ENCODE data around the gene FBXO15. TPM values are rescaled to one million over a fixed set of nuclear protein-coding genes. Genes with fewer than 3 reads are reported as not detected.
A peak's percentile ranks its signal among the peaks of the same experiment; 100 is the strongest.

Gene FBXO15, protein sequence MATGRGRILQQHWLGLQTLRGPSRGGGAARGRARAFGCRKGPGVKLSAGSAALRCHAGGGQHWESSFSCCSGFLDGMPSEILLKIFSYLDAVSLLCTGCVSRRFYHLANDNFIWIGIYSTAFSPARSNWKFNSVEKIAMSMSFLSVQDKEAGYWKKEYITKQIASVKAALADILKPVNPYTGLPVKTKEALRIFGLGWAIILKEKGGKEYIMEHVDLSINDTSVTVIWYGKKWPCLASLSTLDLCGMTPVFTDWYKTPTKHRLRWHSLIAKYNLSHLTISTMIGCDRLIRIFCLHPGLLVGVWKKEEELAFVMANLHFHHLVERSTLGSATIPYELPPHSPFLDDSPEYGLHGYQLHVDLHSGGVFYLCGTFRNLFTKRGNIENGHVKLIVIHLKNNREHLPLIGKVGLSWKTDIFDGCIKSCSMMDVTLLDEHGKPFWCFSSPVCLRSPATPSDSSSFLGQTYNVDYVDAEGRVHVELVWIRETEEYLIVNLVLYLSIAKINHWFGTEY
- polyA plus RNA-seq (ENCODE audit: insufficient read length in 3 of 3), result 1 to 10 TPM; 3.4 to 6.2 (median 4.2) TPM
- long read RNA-seq, donor 1, partial matches to known transcripts, result 0 of 1 reads
- long read RNA-seq, donor 1, other reads (novel, unspliced or antisense), result 0 of 1 reads
- long read RNA-seq, donor 2, partial matches to known transcripts, result 0 of 2 reads
- long read RNA-seq, donor 2, other reads (novel, unspliced or antisense), result 0 of 2 reads
- long read RNA-seq, donor 3, partial matches to known transcripts, result 0 of 2 reads
- long read RNA-seq, donor 3, other reads (novel, unspliced or antisense), result 0 of 2 reads
- long read RNA-seq, donor 4, result 0 reads
- long read RNA-seq, donor 5, result 0 reads
- long read RNA-seq, donor 6, partial matches to known transcripts, result 0 of 4 reads
- long read RNA-seq, donor 6, other reads (novel, unspliced or antisense), result 0 of 4 reads
- long read RNA-seq, donor 7, partial matches to known transcripts, result 0 of 1 reads
- long read RNA-seq, donor 7, other reads (novel, unspliced or antisense), result 0 of 1 reads
- long read RNA-seq, donor 8, result 0 reads
- long read RNA-seq, donor 9, partial matches to known transcripts, result 0 of 2 reads
- long read RNA-seq, donor 9, other reads (novel, unspliced or antisense), result 0 of 2 reads
- long read RNA-seq, donor 10, partial matches to known transcripts, result 0 of 1 reads
- long read RNA-seq, donor 10, other reads (novel, unspliced or antisense), result 0 of 1 reads
- long read RNA-seq, donor 11, result 0 reads
- long read RNA-seq, donor 12, result 0 reads
- long read RNA-seq, donor 13, result 0 reads
- long read RNA-seq, donor 14, partial matches to known transcripts, result 0 of 1 reads
- long read RNA-seq, donor 14, other reads (novel, unspliced or antisense), result 0 of 1 reads
- long read RNA-seq, donor 15, result 0 reads
- long read RNA-seq, donor 16, partial matches to known transcripts, result 0 of 5 reads
- long read RNA-seq, donor 16, other reads (novel, unspliced or antisense), result 0 of 5 reads

DNA sequence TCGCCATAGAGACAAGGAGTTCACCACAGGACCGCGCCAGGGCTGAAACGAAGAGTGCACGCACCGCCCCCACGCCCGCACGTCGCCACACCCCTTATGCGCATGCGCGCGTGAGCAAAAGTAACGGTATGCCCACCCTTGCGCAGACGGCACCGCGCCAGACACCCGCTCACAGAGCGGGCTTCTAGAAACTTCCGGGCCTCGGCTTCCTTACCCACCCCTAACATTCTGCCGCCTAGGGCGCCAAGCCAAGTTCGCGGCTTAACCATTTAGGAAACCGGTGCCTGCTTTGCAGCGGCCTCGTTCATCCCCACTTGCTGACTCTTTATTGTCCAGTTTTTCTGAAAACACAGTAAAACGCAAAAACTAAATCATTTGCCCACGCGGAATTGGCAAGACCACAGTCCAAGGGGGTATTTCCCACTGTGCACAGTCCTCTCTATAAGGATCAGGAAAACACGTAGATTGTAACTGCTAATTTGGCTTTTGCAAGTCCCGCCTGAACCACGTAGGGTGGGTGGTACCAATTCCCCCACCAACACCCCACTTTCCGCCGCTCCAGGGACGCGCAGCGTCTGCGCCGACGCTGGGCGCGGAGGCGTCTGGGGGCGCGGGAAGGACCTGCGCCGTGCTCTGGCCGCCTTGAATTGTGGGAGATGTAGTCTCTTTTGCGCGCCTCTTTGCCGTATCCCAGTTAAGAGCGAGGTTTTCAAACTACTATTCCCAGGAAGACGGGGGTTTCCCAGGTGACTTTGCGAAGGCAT lies at the start of gene FBXO15, which contains the start of gene TIMM21:
Gene FBXO15 (minus strand): TSS at position 56 of the 764 bp plus-strand sequence. CDS start 49 bp downstream, at position 7.
Gene TIMM21 (plus strand): TSS at position 745 of the 764 bp plus-strand sequence. CDS start 286 bp downstream, outside the sequence.
- peak; percentile 89 to 97 (median 93) for DNase-seq (ENCODE audit: extremely low read depth in 1 of 11, low read depth in 9 of 11, low spot score in 4 of 11)

DNA sequence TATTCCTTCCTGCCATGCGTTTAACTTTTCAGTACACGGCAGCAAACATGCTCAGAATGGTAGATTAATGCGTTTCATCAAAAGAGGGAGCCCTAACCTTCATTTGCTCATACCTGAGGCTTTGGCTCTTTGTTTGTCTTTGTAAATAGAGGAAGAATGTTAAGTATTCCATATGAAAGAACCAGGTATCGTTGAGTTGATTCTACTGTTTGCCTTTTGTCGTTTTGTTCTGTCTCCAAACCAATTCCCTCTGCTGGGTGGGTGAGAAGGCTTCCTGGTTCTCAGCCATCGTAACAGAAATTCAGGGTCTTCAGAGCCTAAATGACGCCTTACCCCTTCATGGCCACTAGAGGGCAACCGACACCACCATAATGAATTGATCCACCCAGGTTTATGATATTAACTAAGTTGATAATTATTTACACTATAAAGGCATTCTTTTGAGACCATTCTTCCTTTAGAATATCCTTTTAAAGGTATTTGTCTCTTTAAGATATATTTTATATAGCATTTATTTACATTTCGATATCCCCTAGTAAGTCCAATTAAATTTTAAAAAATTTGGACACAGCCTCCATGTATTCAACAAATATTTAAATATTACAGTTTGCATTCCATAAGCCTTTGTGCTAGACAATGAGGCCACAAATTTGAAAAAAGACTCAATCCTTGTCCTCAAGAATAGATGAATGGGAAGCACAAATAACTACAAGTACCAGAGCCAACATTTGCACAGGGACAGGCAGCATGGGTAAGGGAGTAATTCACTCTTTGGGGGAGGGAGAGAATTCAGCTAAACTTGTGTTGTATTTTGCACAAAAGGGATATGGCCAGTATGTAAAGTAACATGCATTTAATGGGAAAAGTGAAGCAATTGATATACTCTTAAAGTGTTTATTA lies 48.8 kb upstream of the FBXO15 start:
- peak; percentile 29 to 73 (median 60) for DNase-seq (ENCODE audit: extremely low read depth in 1 of 11, low read depth in 9 of 11, low spot score in 4 of 11)

DNA sequence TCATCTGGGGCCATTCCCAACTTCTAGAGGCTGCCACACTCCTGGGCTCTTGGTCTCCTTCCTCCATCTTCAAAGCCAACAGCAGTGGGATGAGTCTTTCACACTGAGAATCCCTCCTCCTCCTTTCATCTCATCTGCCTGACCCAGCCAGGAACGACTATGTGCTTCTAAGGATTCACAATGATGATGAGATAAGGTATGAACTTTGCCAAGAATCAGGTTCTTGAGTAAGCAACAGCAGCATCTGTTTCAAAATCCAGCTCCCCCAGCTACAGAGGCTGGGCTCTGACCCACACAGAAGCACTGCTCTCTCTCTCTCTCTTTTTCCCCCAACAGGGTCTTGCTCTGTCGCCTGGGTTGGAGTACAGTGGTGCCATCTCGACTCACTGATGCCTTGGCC lies 47.1 kb upstream of the FBXO15 start:
- DNase-seq (ENCODE audit: extremely low read depth in 1 of 11, low read depth in 9 of 11, low spot score in 4 of 11), result no peak

DNA sequence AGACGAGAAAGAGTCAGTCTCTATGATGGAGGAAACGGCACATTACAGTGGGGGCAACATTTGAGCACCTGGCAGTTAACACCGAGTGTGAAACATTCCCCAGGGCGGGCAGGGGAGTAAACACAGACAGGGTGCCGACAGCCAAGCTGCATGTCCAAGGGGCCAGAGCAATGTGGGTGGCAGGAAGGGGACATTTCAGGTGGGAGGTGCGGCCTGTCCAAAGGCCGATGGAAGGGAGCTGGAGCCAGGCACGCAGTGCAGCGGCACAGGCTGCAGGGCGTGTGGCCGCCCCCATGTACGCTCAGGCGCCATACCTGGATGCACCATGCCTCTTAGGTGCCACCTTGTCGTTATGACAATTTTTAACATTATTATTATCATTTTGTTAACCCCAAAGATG lies 43.9 kb upstream of the FBXO15 start:
- DNase-seq (ENCODE audit: extremely low read depth in 1 of 11, low read depth in 9 of 11, low spot score in 4 of 11), result no peak

DNA sequence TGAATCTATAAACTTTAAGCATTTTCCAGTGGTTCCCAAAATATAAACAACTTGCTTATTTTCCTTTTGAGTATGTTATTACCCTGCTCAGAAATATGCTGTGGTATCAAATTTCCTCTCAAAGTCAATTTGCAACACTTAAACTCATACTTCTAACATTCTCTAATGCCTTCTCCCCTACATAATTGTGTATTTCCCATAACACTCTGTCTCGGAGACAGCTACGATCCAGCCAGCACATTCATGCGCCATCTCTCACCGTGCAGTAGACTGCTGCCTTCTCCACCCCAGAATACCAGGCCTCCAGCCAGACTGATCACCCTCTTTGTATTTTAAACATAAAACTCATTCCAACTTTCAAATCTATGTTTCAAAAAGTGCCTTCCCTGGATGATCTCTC lies 42.5 kb upstream of the FBXO15 start:
- DNase-seq (ENCODE audit: extremely low read depth in 1 of 11, low read depth in 9 of 11, low spot score in 4 of 11), result no peak

DNA sequence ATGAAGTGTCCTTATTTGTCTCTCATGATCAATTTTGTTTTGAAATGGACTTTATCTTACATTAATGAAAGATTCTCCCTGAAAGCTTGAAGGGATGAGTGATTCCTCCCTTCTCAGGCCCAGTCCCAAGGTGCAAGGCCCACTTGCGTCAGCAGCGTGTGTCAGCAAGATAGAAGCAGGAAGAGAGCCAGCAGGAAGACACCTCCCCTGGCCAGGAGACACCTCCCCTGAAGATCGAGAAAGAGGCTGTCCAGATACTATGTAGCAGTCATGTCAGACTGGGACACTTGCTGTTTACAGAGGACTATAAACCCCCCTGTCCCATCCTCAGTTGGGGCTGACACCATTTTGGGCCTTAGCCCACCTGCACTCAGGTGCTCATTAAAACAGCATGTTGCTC lies 39.0 kb upstream of the FBXO15 start:
- no peak for DNase-seq (ENCODE audit: extremely low read depth in 1 of 11, low read depth in 9 of 11, low spot score in 4 of 11)

DNA sequence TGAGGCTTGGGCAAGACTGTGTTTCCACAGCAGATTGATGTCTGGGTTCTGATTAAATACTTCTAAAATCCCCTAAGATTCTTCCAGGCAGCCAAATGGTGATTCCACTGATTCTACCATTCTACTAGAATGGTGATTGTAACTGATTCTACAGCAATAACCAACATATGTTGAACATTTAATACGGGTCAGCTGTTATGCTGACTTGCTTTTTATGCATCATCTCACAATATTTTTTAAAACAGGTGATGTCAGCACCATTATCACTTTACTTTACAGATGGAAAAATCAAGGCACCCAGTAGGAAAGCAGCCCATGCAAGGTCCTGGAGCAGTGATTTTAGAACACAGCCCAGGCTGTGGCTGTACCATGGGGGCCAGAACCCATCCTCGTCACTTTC lies 38.2 kb upstream of the FBXO15 start:
- DNase-seq (ENCODE audit: extremely low read depth in 1 of 11, low read depth in 9 of 11, low spot score in 4 of 11), result no peak

DNA sequence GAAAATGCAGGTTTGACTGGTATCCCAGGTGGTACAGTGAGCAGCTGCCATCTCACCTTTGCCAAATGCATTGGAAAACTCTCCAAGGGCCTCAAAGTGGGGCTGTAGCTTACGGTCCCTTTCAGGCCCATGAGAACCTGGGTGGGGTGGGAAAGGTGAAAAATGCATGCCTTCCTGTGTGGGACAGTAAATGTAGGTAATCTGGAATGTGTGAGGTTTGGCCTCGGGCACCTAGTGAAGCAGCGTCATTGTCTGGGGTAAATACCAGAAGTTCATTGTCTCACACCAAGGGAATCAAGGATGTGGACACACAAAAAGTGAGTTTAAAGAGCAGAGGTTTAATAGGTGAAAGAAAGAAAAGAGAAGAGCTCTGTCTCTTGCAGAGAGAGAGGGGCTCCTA lies 37.2 kb upstream of the FBXO15 start:
- DNase-seq (ENCODE audit: extremely low read depth in 1 of 11, low read depth in 9 of 11, low spot score in 4 of 11), result no peak

DNA sequence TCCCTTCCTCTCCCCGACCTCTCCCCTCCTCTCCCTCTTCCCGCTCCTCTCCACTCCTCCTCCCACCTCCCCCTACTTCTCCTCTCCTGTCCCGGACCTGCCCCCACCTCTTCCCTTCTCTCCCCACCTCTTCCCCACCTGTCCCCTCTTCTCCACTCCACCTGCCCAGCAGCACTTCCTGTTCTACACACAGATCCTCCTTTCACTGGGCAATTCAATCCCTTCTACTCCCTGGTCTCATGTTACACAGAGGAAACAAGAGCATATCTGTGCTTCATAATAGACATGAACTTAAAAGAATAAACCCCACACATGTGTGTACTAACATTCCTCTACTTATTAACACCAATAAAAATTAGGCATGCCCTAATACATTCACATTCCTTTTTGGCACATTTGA lies 35.5 kb upstream of the FBXO15 start:
- no peak for DNase-seq (ENCODE audit: extremely low read depth in 1 of 11, low read depth in 9 of 11, low spot score in 4 of 11)

DNA sequence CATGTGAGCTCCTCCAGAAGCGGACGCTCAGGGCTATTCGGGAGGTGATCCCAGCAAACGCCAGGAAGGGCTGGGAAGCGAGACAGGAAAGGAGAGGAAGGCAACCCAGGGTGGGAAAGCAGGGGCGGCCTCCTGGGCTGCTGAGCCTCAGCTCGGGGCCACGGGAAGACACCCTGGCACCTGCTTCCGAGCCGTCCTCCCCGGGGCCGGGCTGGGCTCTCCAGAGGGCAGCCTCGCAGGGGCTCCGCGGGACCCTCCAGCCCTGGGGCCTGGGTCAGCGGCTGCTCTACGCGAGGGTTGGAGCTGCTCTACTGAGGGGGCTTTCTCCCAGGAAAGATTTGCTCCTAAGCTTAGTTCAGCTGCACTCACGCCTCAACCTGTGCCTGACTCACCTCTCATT lies 34.7 kb upstream of the FBXO15 start:
- DNase-seq (ENCODE audit: extremely low read depth in 1 of 11, low read depth in 9 of 11, low spot score in 4 of 11), result no peak

DNA sequence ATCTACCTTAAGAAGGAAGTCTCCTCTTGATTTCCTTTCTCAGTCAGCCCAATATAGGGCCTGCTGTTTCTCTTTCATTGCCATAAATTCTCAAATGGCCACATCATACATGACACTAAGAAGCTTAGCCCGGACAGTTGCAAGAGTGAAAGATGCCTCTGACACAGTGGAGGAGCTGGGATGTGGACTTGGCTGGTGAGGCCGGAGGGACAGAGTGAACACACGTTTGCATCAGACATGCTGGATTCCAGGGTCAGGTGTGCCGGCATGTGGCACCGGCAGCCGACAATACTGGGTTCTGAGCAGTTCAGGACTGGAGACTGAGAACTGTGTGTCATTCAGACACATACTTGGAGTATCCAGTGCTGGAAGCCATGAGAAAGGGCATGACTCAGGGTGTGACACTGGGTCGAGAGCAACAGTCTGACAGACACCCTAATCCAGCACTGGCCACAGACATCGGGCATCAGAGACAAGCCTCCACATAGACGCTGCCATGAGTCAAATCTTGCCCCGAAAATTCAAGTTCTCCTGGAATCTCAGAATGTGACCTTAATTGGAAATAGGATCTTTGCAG lies 32.1 kb upstream of the FBXO15 start:
- no peak for DNase-seq (ENCODE audit: extremely low read depth in 1 of 11, low read depth in 9 of 11, low spot score in 4 of 11)

DNA sequence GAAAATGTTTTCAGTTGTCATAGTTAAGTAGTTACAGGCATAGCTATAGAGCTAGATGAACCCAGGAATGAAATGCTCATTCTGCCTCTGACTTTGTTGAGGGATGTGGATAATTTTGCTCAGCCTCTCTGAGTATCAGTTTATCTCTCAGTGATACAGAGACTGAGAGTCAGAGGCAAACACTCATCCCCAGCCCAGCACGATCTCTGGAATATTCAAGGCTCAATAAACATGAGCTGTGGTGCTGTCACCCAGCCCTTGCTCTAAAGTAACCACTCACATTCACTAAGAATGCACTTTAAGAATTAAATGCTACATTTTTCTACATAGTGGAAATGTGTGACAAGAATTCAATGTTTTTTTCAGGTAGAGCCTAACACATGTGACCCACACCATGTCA lies 31.2 kb upstream of the FBXO15 start:
- DNase-seq (ENCODE audit: extremely low read depth in 1 of 11, low read depth in 9 of 11, low spot score in 4 of 11), result no peak

DNA sequence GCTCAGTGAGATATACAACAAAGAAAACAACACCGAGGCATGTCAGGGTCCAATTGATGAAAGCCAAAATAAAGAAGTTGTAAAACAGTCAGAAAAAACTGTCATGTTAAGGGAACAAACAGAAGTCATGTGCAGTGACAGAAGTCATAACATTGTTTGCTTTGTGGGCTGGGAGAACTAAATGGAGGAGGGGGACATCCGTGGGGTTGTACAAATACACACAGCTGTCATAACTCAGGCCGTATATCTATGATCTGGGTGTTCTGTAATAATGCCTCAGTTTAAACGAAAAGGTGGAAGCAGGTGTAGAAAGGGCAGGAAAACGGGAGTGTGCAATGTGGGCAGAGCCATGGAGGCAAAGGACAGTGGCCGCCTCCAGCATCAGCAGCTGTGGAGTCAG lies 28.0 kb upstream of the FBXO15 start:
- no peak for DNase-seq (ENCODE audit: extremely low read depth in 1 of 11, low read depth in 9 of 11, low spot score in 4 of 11)

DNA sequence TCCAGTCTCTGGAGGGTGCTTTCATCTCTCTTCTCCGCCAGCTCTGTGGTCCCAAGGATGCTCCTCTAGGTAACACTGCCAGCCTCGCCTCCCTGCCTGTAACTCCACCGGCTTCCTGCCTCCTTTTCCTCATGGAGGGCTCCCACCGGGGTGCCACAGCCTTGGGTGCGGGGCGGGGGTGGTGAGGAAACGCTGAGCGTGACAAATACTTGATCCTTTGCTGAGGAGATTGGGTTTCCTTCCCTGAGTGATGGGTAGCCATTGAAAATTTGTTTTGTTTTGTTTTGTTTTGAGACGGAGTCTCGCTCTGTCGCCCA lies 25.8 kb upstream of the FBXO15 start:
- no peak for DNase-seq (ENCODE audit: extremely low read depth in 1 of 11, low read depth in 9 of 11, low spot score in 4 of 11)

DNA sequence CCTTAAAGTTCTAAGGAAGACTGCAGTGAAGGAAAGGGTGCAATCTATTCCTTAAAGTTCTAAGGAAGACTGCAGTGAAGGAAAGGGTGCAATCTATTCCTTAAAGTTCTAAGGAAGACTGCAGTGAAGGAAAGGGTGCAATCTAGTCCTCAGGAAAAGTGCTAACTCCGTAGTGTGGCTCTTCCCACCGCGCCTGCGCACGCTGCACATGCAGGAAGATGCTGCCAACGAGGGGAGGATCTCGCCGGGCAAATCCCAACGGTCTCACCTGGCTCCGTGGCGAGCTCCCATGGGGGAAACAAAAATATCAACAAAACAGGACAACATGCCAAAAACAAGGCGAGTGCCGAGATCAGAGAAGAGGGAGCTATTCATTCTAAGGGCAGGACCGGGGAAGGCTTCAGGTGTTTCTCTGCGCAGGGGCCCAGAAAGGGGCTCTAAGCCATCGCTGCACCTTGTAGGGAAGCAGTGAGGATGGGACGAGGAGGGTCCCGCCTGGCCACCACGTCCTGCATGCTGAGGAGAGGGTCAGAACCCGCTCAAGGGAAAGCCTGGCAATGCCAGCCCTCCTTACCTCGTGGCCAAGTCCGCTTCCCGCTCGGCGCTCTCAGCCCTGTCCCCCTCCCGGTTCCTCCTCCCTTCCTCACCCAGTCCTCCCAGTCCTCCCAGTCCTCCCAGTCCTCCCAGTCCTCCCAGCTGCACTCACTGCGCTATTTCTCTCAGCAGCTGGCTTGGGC lies 25.2 kb upstream of the FBXO15 start:
- no peak for DNase-seq (ENCODE audit: extremely low read depth in 1 of 11, low read depth in 9 of 11, low spot score in 4 of 11)

DNA sequence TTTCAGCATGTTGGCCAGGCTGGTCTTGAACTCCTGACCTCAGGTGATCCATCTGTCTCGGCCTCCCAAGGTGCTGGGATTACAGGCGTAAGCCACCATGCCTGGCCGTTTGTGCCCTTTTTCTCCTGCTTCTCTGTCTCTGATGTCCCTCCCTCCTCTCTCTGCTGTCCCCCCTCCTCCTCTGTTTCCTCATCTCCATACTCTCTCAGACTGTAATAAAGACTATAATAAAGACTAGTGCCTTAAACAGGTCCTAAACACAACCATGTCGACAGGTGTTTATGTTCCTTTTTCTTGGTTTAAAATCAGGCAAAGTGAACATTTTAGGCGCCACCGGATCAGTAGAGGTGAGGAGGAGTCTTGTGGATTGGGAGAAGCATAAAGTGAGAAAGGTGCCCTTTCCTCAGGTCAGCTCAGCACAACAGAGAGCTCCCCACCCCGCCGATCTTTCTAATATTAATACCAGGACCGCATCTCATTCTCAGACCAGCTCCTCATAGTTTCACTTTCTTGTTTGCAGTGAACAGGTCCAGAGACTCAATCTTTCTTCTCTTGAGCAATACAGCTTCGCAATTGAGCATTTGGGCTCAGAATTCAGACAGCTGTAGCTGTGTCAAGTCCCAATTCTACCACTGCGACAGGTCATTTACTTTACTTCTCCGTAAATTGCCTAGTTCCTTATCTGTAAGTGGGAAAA lies 24.4 kb upstream of the FBXO15 start:
- no peak for DNase-seq (ENCODE audit: extremely low read depth in 1 of 11, low read depth in 9 of 11, low spot score in 4 of 11)
